NCI-H146 treated with DMSO at 0.1 percent for 48 hours (cell line): ENCODE results near the gene PRPF40B.
"Not testable (repeated sequence)": the region's sequence is repeated elsewhere in the genome, so short reads cannot be mapped to it uniquely, and the experiment has no call there.

Source experiments
- DNase-seq: peaks from one replicate; lab custom pipeline; 2025; ENCODE audit not compliant: unreplicated experiment; lab: John Stamatoyannopoulos, UW

The PRPF40B gene

GRCh38 chr12:49623142-49623904, at the start of gene PRPF40B:
TSS of gene PRPF40B (plus strand) at chr12:49623561. CDS start at chr12:49623591, 30 bp downstream.
- DNase-seq: peak; percentile 75

GRCh38 chr12:49577589-49578315, 45.6 kb upstream of the PRPF40B start:
- DNase-seq: no peak

DNA sequence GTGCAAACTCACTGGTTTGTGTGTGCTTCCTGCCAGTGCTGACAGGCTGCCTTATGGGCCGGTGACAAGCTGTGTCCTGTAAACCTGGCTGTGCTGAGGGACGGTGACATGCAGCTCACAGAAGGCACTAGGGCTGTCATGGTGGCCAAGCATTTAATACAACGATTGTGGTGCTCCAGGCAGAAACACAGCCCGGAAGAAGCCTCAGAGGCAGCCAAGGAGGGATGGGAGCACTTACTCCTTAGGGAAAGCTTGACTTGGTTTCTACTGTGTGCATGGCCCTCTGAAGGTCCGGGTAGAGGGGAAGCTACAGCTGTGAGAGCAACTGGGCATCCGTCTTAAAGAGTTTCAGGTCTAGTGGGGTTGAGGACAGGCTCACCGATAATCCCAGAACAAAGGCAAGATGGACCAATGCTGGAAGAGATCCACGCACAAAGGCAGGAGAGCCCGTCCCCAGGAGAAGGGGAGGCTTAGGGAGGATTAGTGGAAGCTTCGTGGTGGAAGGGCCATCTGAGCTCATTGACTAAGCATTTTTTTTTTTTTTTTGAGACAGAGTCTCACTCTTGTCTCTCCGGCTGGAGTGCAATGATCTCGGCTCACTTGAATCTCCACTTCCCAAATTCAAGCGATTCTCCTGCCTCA, 44.8 kb upstream of the PRPF40B start:
- DNase-seq: no peak

DNA sequence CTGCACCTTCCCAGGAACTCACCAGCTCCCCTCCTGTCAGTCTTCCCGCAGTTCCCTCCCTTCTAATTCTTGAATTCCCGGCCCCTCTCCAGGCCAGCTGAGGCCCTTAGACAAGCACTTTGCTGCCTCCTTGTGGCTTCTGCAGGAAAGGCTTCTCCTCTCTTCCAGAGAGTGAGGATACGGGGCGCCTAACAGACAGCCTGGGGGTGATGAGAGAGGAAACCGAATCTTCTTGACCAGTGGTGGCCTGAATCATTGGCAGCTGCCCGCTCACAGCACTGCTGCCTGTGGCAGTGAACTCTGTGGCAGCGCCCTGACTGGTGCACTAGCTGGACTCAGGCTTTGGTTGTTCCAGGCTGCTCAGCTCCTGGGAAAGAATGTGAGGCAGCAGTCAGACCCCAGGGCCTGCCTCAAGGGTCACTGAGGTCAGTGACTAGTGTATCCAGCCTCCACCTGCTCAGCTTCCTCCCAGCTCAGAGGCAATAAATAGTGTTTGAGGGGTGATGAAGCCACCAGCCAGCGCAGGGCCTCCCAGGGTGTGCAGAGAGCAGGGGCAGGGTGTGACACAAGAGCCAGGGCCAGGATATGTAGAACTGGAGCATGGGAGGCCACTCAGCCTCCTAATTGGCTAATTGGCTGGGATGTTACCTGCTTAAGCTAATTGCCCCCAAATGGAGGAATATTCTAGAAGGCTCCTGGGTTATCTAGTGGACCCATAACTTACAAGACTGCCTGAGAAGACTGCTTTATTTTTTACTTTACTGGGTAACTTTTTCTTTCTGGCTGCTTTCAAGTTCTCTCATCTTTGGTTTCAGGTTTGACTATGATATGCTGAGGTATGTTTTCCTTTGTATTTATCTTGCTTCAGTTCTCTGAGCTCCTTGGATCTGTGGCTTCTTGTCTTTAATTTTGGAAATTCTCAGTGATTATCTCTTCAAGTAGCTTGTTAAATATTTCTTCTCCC, 42.5 kb upstream of the PRPF40B start:
- DNase-seq: peak; percentile 83

DNA sequence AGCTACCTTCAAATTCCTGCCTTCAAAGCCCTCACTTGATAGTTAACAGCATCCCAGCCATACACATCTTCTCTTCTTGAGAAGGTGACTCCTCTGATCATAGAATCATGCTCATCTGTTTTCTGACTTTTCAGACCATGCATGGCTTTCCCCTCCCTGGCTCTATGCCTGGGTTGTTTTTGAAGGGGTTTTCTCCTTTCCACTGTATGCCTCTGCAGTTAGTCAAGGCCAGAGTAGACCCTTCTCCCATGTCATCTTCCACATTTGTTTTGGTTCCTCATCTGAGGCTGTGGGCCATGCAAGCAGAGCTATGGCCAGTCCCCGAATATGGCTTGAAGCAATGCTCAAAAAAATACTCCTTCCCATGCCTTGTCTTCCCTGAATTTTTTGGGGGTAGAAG, 41.2 kb upstream of the PRPF40B start:
- DNase-seq: no peak

DNA sequence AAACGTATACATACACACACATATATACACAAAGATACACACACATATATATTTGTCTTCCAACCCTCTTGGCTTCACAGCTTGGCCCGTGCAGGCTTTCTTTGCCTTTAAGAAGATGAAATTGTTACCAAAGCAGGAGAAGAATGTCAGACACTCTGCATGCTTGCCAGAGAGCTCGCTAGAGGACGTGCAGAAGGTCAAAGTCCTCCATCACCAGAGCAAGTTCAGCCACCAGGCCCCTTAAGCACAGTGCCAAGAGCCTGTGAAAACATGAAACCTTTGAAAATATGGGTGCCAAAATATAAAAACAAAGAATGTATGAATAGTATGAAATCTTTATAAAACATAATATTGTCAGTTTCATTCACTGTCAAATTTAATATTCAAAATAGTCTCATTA, 40.5 kb upstream of the PRPF40B start:
- DNase-seq: no peak

GRCh38 chr12:49583366-49584094, 39.8 kb upstream of the PRPF40B start:
- DNase-seq: no peak

DNA sequence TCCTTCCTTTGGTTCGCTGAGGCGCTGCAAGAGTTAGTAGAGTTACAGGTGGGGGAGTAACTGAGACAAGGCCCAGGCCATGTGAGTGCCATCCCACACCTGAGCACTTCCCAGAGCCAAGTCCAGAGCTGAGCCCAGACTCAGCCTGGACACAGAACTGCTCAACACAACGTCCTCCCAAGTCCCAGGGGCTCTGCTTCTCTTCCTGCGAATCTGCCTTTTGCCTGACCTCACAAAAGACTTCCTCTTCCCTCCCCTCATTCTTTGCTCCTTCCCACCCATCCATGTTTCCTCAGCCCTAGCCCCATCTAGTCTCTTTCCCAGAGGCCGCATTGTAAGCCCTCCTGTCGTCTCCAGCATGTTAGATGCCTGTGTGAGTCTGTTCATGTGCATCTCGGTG, 38.8 kb upstream of the PRPF40B start:
- DNase-seq: no peak

- peak; percentile 29 for DNase-seq
These were observed 37.6 kb upstream of the PRPF40B start for GRCh38 chr12:49585477-49586459.

GRCh38 chr12:49587174-49587908, 36.0 kb upstream of the PRPF40B start:
- no peak for DNase-seq

- DNase-seq: no peak
These were observed 35.1 kb upstream of the PRPF40B start for GRCh38 chr12:49588281-49588680.

DNA sequence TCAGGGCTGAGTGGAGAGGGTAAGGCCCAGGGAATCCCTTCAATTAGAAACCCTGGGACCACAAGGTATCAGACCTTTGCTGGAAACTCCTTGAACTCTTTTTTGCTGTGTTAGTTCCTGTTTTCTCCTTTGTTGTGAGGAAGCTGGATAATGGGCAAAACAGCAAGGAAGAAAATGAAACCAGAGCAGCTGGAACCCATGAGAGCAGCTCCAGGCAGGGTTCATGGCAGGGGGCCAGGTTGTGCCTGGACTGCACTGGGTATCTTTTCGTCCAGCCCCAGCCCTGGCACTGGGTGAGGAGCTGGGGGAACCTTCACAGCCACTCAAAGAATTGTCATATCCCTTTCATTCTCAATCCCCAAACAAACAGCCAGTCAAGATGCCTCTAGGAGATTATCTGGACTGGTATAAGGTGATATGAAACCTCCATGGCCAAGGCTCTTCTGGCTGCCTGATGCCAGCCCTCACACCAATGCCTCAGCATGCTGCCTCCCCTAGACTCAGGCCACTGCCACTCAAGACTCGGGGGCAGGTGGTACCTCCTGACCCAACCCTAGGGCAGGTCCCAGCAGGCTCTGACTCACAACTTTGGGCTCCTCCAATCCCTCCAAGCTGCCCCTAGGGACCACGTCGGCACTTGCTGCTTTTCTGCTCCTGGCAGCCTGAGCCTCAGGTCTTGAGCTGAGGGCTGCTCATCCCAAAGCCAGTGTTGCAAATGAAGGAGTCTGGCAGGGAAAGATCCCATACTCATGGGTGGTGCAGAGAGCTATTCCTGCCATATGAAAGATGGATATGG, 34.4 kb upstream of the PRPF40B start:
- no peak for DNase-seq

DNA sequence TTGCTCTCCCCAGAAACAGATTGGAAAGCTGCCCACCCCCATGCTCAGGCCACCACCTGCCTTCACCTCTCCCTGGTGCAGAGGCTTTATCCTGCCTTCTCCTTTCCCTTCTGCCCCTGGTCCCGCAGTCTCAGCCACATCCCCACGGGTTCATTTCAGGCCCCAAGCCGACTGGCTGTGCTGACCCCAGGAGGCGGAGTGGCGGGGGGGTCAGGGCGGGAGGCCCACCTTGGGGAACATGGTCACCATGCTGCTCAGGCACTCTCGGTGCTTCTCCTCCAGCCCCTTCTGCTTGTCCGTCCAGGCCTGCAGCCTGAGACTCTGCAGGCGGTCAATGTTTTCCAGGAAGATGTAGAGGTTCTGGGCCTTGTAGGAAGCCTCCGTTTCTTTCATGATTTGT, 24.8 kb upstream of the PRPF40B start:
- DNase-seq: no peak

- DNase-seq: no peak
These were observed 23.4 kb upstream of the PRPF40B start for GRCh38 chr12:49599961-49600360.

GRCh38 chr12:49603721-49604120, 19.6 kb upstream of the PRPF40B start:
- no peak for DNase-seq

DNA sequence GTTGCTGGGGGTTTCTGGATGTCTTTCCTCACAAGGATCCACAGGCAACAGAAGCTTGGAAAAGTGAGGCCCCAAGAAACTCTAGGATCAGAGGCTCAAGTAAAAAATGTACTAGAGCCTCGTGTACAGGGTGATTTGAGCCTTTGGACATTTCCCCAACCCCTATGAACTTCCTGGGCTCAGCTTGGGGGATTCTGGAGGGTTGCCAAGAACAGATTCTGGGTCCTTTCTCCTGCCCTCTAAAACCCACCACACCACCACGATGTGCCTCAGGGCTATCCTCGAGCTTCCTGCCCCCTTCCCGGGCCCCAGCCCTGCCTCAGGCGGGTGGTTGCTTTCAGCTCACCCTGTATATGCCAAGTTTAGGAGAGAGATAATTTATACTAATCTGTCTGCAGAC, 18.5 kb upstream of the PRPF40B start:
- DNase-seq: no peak

DNA sequence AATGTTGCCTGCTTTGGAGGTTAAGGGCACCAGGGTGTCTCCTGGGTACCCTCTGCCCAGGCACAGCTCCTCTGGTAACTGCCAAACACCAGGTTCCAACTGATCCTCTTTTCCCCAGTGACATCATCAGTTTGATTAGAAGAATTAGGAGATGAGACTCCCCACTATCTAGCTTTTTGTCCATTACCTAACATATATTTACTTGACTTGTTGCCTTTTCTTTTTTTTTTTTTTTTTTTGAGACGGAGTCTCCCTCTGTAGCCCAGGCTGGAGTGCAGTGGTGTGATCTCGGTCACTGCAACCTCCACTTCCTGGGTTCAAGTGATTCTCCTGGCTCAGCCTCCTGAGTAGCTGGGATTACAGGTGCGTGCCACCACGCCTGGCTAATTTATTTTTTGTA, 17.8 kb upstream of the PRPF40B start, which contains the start of gene FAM186B:
TSS of gene FAM186B (minus strand) at position 101 of the 400 bp plus-strand sequence. CDS start 162 bp downstream, outside the sequence.
- not testable (repeated sequence) for DNase-seq
